B cell (primary cell): ENCODE measurements around the gene SPRY4.

Source experiments
- EZH2 ChIP-seq: IDR thresholded peaks from 2 replicates; pipeline ENCODE4 v1.6.1; 2012; ENCODE audit warnings: borderline replicate concordance, low read depth, mild to moderate bottlenecking, moderate library complexity, low read length; ENCODE audit not compliant: insufficient read depth, poor library complexity, severe bottlenecking
- TF ChIP-seq, protein P1 (sequence below): fragments of 200-600 bp; IDR thresholded peaks from one replicate; pipeline ENCODE4 v1.8.0; 2022; ENCODE audit warnings: antibody characterized with exemption, mild to moderate bottlenecking

DNA sequence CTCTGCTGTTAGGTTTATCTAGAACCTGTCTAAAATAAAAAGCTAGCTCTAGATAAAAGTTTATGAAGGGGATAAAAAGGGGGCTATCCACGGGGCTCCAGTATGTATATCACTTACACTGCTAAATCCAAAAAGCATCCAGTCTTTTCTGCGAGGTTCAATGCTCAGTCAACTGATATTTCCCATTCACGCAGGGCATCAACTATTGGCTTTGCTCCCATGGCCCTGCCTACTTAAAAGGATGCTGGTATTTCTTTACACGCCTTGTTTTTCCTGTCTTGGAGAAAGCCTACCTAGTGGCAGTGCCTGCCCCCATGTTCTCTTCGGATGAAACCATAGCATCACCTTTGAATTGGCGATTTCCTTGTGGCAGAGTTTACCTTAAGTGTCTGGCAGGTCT, 8.1 kb downstream of the SPRY4 start:
- TF ChIP-seq, protein P1, sequence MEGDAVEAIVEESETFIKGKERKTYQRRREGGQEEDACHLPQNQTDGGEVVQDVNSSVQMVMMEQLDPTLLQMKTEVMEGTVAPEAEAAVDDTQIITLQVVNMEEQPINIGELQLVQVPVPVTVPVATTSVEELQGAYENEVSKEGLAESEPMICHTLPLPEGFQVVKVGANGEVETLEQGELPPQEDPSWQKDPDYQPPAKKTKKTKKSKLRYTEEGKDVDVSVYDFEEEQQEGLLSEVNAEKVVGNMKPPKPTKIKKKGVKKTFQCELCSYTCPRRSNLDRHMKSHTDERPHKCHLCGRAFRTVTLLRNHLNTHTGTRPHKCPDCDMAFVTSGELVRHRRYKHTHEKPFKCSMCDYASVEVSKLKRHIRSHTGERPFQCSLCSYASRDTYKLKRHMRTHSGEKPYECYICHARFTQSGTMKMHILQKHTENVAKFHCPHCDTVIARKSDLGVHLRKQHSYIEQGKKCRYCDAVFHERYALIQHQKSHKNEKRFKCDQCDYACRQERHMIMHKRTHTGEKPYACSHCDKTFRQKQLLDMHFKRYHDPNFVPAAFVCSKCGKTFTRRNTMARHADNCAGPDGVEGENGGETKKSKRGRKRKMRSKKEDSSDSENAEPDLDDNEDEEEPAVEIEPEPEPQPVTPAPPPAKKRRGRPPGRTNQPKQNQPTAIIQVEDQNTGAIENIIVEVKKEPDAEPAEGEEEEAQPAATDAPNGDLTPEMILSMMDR = no peak
- no peak for TF ChIP-seq EZH2
